Smooth muscle cell (in vitro differentiated cells): ENCODE results near the gene ARID4B. TPM values are rescaled to one million over a fixed set of nuclear protein-coding genes. Genes with fewer than 3 reads are reported as not detected.

Experiments
- DNase-seq: peaks from one replicate; lab custom pipeline; 2025; ENCODE audit not compliant: unreplicated experiment; lab: John Stamatoyannopoulos, UW
- H2AFZ ChIP-seq: fragments of 200-600 bp; sonication (generic); 2 replicates; pipeline ENCODE4 v1.6.0; 2016; ENCODE audit warnings: antibody characterized with exemption, low read depth, mild to moderate bottlenecking
- H3F3A ChIP-seq: fragments of 200-600 bp; sonication (generic); 2 replicates; pipeline ENCODE4 v1.6.0; 2017; ENCODE audit warnings: antibody characterized with exemption, low read depth
- H3K27ac ChIP-seq: fragments of 200-600 bp; sonication (generic); 2 replicates; pipeline ENCODE4 v1.5.1; 2016; ENCODE audit warnings: low read depth, mild to moderate bottlenecking
- H3K27me3 ChIP-seq: fragments of 200-600 bp; sonication (generic); 2 replicates; pipeline ENCODE4 v1.6.1; 2016; ENCODE audit warnings: low read depth, mild to moderate bottlenecking
- H3K36me3 ChIP-seq: fragments of 200-600 bp; sonication (generic); 2 replicates; pipeline ENCODE4 v1.5.1; 2016; ENCODE audit warnings: low read depth
- H3K4me1 ChIP-seq: fragments of 200-600 bp; sonication (generic); 2 replicates; pipeline ENCODE4 v1.5.1; 2016; ENCODE audit warnings: low read depth
- H3K4me2 ChIP-seq: fragments of 200-600 bp; sonication (generic); 2 replicates; pipeline ENCODE4 v1.6.0; 2016; ENCODE audit warnings: mild to moderate bottlenecking
- H3K4me3 ChIP-seq: fragments of 200-600 bp; sonication (generic); 2 replicates; pipeline ENCODE4 v1.5.1; 2016; ENCODE audit warnings: mild to moderate bottlenecking
- H3K79me2 ChIP-seq: fragments of 200-600 bp; sonication (generic); 2 replicates; pipeline ENCODE4 v1.6.0; 2016; ENCODE audit warnings: low read depth, mild to moderate bottlenecking
- H3K9ac ChIP-seq: fragments of 200-600 bp; sonication (generic); 2 replicates; pipeline ENCODE4 v1.6.0; 2016; ENCODE audit warnings: low read depth
- H3K9me3 ChIP-seq: fragments of 200-600 bp; sonication (generic); replicated peaks from 2 replicates; pipeline ENCODE4 v1.5.1; 2016; ENCODE audit warnings: low read depth
- H4K20me1 ChIP-seq: fragments of 200-600 bp; sonication (generic); 2 replicates; pipeline ENCODE4 v1.6.0; 2016; ENCODE audit warnings: low read depth
- WGBS: methylation state at CpG from one replicate; pipeline ENCODE4 v1.1.7; 2016; ENCODE audit warnings: low lambda C conversion rate; 5-methylcytosine and 5-hydroxymethylcytosine counted together
- polyA plus RNA-seq: library from polyadenylated mRNA; unstranded; fragments of >200 nt; fragmentation: Nextera tagmentation; extraction: Ambion mirVana; gene quantifications from 2 replicates; pipeline ENCODE4 v1.2.1, GENCODE V29; 2016
- total RNA-seq: library from RNA; depleted of rRNA; stranded (reverse); fragments of >200 nt; gene quantifications from 2 replicates; pipeline ENCODE4 v1.2.3, GENCODE V29; 2014
- TF ChIP-seq, protein P1 (sequence below): fragments of 200-600 bp; sonication (generic); IDR thresholded peaks from 2 replicates; pipeline ENCODE4 v1.5.1; 2017; ENCODE audit warnings: borderline replicate concordance, mild to moderate bottlenecking, antibody characterized with exemption; ENCODE audit not compliant: insufficient read depth, poor library complexity, severe bottlenecking

The ARID4B gene
- total and polyA plus RNA-seq, 2 experiments from 2014 or later, result 29.0 to 33.2 TPM

DNA sequence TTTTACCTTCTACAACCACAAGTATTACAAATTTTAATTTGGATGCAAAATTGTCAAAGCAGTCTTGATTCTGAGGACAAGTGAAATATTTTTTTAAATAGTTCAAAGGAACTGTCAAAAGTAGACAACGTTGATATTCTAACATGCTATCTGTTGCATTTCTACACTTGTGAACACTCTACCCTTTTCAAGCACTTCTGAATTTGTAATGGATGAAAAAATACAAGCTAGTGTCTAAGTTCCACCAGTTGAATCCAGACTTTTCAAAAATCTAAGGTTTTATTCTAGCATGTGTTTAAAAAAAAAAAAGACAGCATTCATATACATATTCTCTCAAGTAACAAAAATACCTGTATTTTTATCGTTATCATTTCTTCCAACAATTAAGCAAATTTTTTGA is 2.1 kb downstream of the ARID4B start:
- Histone ChIP-seq H3K9me3 (no peaks in the 10 kb centered on the region), H3F3A (peaks cover 16% of the 10 kb centered on the region), H2AFZ (no peak overlapping the region), H3K9ac (peak overlapping the region; percentile 98), H3K4me2 (peak overlapping the region; percentile 97), H3K4me1 (peaks cover 24% of the 10 kb centered on the region), H4K20me1 (peaks cover 74% of the 10 kb centered on the region), H3K79me2 (peaks cover 82% of the 10 kb centered on the region), H3K4me3 (peak overlapping the region; percentile 92), H3K27ac (no peak overlapping the region), H3K27me3 (no peaks in the 10 kb centered on the region), H3K36me3 (no peaks in the 10 kb centered on the region)
- 81% methylated on average over 2 of the region's 2 CpGs for WGBS
- no peak for DNase-seq
- TF ChIP-seq, protein P1, sequence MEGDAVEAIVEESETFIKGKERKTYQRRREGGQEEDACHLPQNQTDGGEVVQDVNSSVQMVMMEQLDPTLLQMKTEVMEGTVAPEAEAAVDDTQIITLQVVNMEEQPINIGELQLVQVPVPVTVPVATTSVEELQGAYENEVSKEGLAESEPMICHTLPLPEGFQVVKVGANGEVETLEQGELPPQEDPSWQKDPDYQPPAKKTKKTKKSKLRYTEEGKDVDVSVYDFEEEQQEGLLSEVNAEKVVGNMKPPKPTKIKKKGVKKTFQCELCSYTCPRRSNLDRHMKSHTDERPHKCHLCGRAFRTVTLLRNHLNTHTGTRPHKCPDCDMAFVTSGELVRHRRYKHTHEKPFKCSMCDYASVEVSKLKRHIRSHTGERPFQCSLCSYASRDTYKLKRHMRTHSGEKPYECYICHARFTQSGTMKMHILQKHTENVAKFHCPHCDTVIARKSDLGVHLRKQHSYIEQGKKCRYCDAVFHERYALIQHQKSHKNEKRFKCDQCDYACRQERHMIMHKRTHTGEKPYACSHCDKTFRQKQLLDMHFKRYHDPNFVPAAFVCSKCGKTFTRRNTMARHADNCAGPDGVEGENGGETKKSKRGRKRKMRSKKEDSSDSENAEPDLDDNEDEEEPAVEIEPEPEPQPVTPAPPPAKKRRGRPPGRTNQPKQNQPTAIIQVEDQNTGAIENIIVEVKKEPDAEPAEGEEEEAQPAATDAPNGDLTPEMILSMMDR, result no peak

DNA sequence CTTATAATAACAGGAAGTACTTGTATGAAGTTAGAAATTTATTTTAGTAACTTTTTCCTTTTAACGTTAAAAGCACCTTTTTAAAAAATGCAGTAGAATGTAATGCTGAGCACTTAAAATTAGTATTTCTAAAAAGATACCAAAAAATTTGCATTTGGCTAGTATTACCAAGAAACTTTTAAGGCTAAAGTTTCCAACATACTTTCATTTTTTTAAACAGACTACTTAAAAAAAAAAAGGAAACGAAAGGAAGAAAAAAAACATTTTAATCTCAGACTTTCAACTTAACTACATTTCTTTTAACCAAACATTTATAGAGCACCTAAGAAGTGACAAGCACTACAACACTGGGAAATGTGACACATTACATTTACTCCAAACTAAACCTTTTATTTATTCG is 2.8 kb downstream of the ARID4B start:
- Histone ChIP-seq H3K9me3 (no peaks in the 10 kb centered on the region), H3K27ac (peak overlapping the region; percentile 9), H2AFZ (no peak overlapping the region), H3K36me3 (no peaks in the 10 kb centered on the region), H3K4me2 (peak overlapping the region; percentile 97), H3F3A (peaks cover 10% of the 10 kb centered on the region), H4K20me1 (peaks cover 75% of the 10 kb centered on the region), H3K4me3 (peak overlapping the region; percentile 92), H3K27me3 (no peaks in the 10 kb centered on the region), H3K4me1 (peaks cover 18% of the 10 kb centered on the region), H3K79me2 (peaks cover 82% of the 10 kb centered on the region), H3K9ac (peak overlapping the region; percentile 98)
- WGBS, result 87% methylated on average over 3 of the region's 3 CpGs
- no peak for DNase-seq
- TF ChIP-seq, protein P1, result no peak

DNA sequence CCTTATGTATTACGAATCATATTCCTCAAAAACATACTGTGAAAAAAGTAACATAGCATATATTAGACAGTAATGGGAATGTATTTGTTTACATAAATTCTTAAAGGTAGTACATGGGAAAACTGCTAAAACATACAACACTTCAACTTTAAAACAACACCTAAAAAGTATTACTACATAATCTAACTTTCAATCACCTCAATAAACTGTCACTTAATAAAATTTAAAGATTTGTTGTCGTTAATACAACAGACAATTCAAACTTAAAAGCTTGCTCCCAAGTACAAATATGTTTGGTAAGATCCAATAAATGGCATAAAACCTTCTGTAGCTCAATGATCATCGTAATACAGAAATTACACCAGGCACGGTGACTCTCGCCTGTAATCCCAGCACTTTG is 3.7 kb downstream of the ARID4B start:
- Histone ChIP-seq H3F3A (peaks cover 4% of the 10 kb centered on the region), H3K36me3 (no peaks in the 10 kb centered on the region), H3K4me1 (peaks cover 18% of the 10 kb centered on the region), H3K9ac (no peak overlapping the region), H3K27ac (peak overlapping the region; percentile 9), H3K4me2 (no peak overlapping the region), H4K20me1 (peaks cover 84% of the 10 kb centered on the region), H3K9me3 (no peaks in the 10 kb centered on the region), H2AFZ (no peak overlapping the region), H3K79me2 (peaks cover 85% of the 10 kb centered on the region), H3K4me3 (no peak overlapping the region), H3K27me3 (no peaks in the 10 kb centered on the region)
- DNase-seq, result no peak
- TF ChIP-seq, protein P1, result no peak
- WGBS, result 94% methylated on average over 5 of the region's 5 CpGs

- H3F3A ChIP-seq, result no peaks in the 10 kb centered on the region
- H3K9ac ChIP-seq, result no peak overlapping the region
- no peak overlapping the region for H3K27ac ChIP-seq
- H3K27me3 ChIP-seq, result no peaks in the 10 kb centered on the region
- DNase-seq, result no peak
- H3K36me3 ChIP-seq, result no peaks in the 10 kb centered on the region
- TF ChIP-seq, protein P1, result no peak
- H2AFZ ChIP-seq, result no peak overlapping the region
- 96% methylated on average over 6 of the region's 6 CpGs for WGBS
- H3K4me2 ChIP-seq, result no peak overlapping the region
- H3K4me1 ChIP-seq, result peaks cover 11% of the 10 kb centered on the region
- H3K9me3 ChIP-seq, result no peaks in the 10 kb centered on the region
- peaks cover 100% of the 10 kb centered on the region for H4K20me1 ChIP-seq
- peaks cover 100% of the 10 kb centered on the region for H3K79me2 ChIP-seq
- no peak overlapping the region for H3K4me3 ChIP-seq
Measured at GRCh38 chr1:235320521-235321179, 7.3 kb downstream of the ARID4B start.
